HCT116 (cell line): Measurements from ENCODE around the gene DCLRE1C. TPM values are rescaled to one million over a fixed set of nuclear protein-coding genes. Genes with fewer than 3 reads are reported as not detected.
A peak's percentile ranks its signal among the peaks of the same experiment; 100 is the strongest.

Source experiments
- ATAC-seq: fragments of 200-7000 bp; cut with Tn5 transposase; 2 replicates; pipeline ENCODE4 v1.9.1; 2020; ENCODE audit warnings: mild to moderate bottlenecking, moderate library complexity
- BruUV-seq: library from RNA; stranded (reverse); fragments of 400-500 nt; replicated peaks from 2 replicates; lab custom pipeline; 2021; lab: Mats Ljungman, UMichigan
- CTCF ChIA-PET: fragments of 300-600 bp; sonication (Branson Sonifier 250); formaldehyde crosslinking; loops from one replicate; lab custom pipeline; 2021; ENCODE audit warnings: antibody characterized with exemption; lab: Charles Lee
- POLR2A ChIA-PET: fragments of 300-600, 350-600 bp; sonication (Branson Sonifier 250); formaldehyde crosslinking; loops from one replicate; lab custom pipeline; 2021; ENCODE audit warnings: antibody characterized with exemption; lab: Charles Lee
- RAD21 ChIA-PET, 2 experiments: fragments of 300-600 bp; sonication (Branson Sonifier 250); formaldehyde crosslinking; loops; one replicate each; lab custom pipeline; 2023; ENCODE audit warnings: low total read pairs in 2 of 2; ENCODE audit not compliant: uncharacterized antibody in 2 of 2, unreplicated experiment in 2 of 2, low non-redundant PET in 1 of 2; lab: Charles Lee
- DNase-seq: peaks from one replicate; pipeline ENCODE4 v3.0.0-alpha.2; 2010; ENCODE audit warnings: low read depth, low spot score
- H2AFZ ChIP-seq: fragments of 200-600 bp; shearing (Covaris generic), sonication (generic); 2 replicates; pipeline ENCODE4 v1.6.1; 2017; ENCODE audit warnings: low read depth, mixed run types, mixed read lengths, antibody characterized with exemption, low read length; ENCODE audit not compliant: poor library complexity, severe bottlenecking
- H3K27ac ChIP-seq: 2 replicates; pipeline ENCODE4 v1.5.1; 2012; ENCODE audit warnings: low read depth, low read length
- H3K27me3 ChIP-seq: fragments of 200-600 bp; sonication (generic); 2 replicates; pipeline ENCODE4 v1.6.1; 2016; ENCODE audit warnings: mixed run types, low read length, mixed read lengths; ENCODE audit not compliant: insufficient read depth
- H3K36me3 ChIP-seq, 2 experiments: fragments of 200-500 bp in 1 of 2; fragments of 200-600 bp in 1 of 2; sonication (Bioruptor generic) in 1 of 2; sonication (generic) in 1 of 2; 2 replicates each; pipeline versions ENCODE4 v1.5.1 to v1.6.1; 2014 to 2016; ENCODE audit warnings: low read length in 2 of 2, inconsistent platforms in 1 of 2, mixed read lengths in 1 of 2, mixed run types in 1 of 2; ENCODE audit not compliant: insufficient read depth in 2 of 2, control insufficient read depth in 1 of 2
- H3K4me1 ChIP-seq, 2 experiments: fragments of 200-600 bp in 1 of 2; sonication (generic) in 1 of 2; 2 replicates each; pipeline versions ENCODE4 v1.5.1 to v1.6.1; 2012 to 2017; ENCODE audit warnings: low read length in 2 of 2, inconsistent platforms in 1 of 2, mild to moderate bottlenecking in 1 of 2, mixed read lengths in 1 of 2, mixed run types in 1 of 2, moderate library complexity in 1 of 2; ENCODE audit not compliant: insufficient read depth in 2 of 2, control insufficient read depth in 1 of 2
- H3K4me2 ChIP-seq: fragments of 200-600 bp; sonication (generic); 2 replicates; pipeline ENCODE4 v1.6.1; 2017; ENCODE audit warnings: mixed run types, low read length, mixed read lengths
- H3K4me3 ChIP-seq, 2 experiments: fragments of 200-600 bp in 1 of 2; sonication (generic) in 1 of 2; replicated peaks in 1 of 2; 2 replicates each; pipeline ENCODE4 v1.5.1; 2011 to 2016; ENCODE audit warnings: low read length in 2 of 2, control low read depth in 1 of 2, low read depth in 1 of 2, mild to moderate bottlenecking in 1 of 2, mixed read lengths in 1 of 2, mixed run types in 1 of 2
- H3K79me2 ChIP-seq: fragments of 200-600 bp; sonication (generic); 2 replicates; pipeline ENCODE4 v1.6.1; 2017; ENCODE audit warnings: mild to moderate bottlenecking, mixed run types, low read length, moderate library complexity, mixed read lengths; ENCODE audit not compliant: insufficient read depth
- H3K9ac ChIP-seq: fragments of 200-600 bp; sonication (generic); 2 replicates; pipeline ENCODE4 v1.6.1; 2016; ENCODE audit warnings: low read length, mixed read lengths
- H3K9me2 ChIP-seq: fragments of 200-600 bp; sonication (generic), shearing (Covaris generic); 2 replicates; pipeline ENCODE4 v1.6.1; 2017; ENCODE audit warnings: mixed run types, mild to moderate bottlenecking, moderate library complexity; ENCODE audit not compliant: insufficient read depth
- H3K9me3 ChIP-seq, 2 experiments: fragments of 200-500 bp in 1 of 2; fragments of 200-600 bp in 1 of 2; sonication (Bioruptor generic) in 1 of 2; sonication (generic) in 1 of 2; 2 replicates each; pipeline ENCODE4 v1.6.1; 2014 to 2017; ENCODE audit warnings: low read length in 2 of 2, mixed read lengths in 2 of 2, inconsistent platforms in 1 of 2, low read depth in 1 of 2, mild to moderate bottlenecking in 1 of 2, mixed run types in 1 of 2, moderate library complexity in 1 of 2; ENCODE audit not compliant: control insufficient read depth in 1 of 2, insufficient read depth in 1 of 2
- H4K20me1 ChIP-seq: fragments of 200-600 bp; sonication (generic), shearing (Covaris generic); 2 replicates; pipeline ENCODE4 v1.6.1; 2017; ENCODE audit warnings: mixed run types, mild to moderate bottlenecking, moderate library complexity; ENCODE audit not compliant: insufficient read depth
- CTCF ChIP-seq, 3 experiments: fragments of 200-600 bp in 1 of 3; sonication (generic) in 1 of 3; IDR thresholded peaks in 2 of 3; conservative IDR thresholded peaks in 1 of 3; 2 replicates each; pipeline ENCODE4 v1.5.1; 2012 to 2017; ENCODE audit warnings: low read depth in 2 of 3, low read length in 2 of 3, antibody characterized with exemption in 1 of 3, borderline replicate concordance in 1 of 3, control low read depth in 1 of 3, mild to moderate bottlenecking in 1 of 3, mixed read lengths in 1 of 3, mixed run types in 1 of 3, moderate library complexity in 1 of 3; ENCODE audit not compliant: insufficient read depth in 1 of 3
- JUND ChIP-seq: IDR thresholded peaks from 2 replicates; pipeline ENCODE4 v1.6.1; 2012
- POLR2AphosphoS5 ChIP-seq: IDR thresholded peaks from 2 replicates; pipeline ENCODE4 v1.6.1; 2011; ENCODE audit warnings: mild to moderate bottlenecking, low read depth, low read length, moderate library complexity
- RAD21 ChIP-seq: IDR thresholded peaks from 2 replicates; pipeline ENCODE4 v1.6.1; 2012; ENCODE audit warnings: low read depth, mild to moderate bottlenecking
- ZFX ChIP-seq: fragments of 450-650 bp; IDR thresholded peaks from 2 replicates; pipeline ENCODE4 v1.6.1; 2017
- ZNF274 ChIP-seq: fragments of 200-500 bp; sonication (Bioruptor generic); IDR thresholded peaks from 2 replicates; pipeline ENCODE4 v1.6.1; 2014; ENCODE audit warnings: mild to moderate bottlenecking, low read depth, low read length, inconsistent platforms
- intact Hi-C: fragments of 100-400 bp; cut with micrococcal nuclease; formaldehyde crosslinking; loops from 2 replicates; pipeline ENCODE4 v1.10.0; 2022
- total RNA-seq: library from RNA; stranded (reverse); gene quantifications from one replicate; pipeline ENCODE4 v1.2.1, GENCODE V29; 2021; ENCODE audit not compliant: unreplicated experiment
- TF ChIP-seq, protein P1 (sequence below): IDR thresholded peaks from 2 replicates; pipeline ENCODE4 v1.6.1; 2012
- TF ChIP-seq, protein P2 (sequence below): IDR thresholded peaks from 2 replicates; pipeline ENCODE4 v1.6.1; 2011; ENCODE audit warnings: mild to moderate bottlenecking, low read length, moderate library complexity; ENCODE audit not compliant: insufficient replicate concordance; ENCODE audit errors: extremely low read depth

The DCLRE1C gene
- total RNA-seq, 1 experiment from 2014 or later, result 14.5 TPM

DNA sequence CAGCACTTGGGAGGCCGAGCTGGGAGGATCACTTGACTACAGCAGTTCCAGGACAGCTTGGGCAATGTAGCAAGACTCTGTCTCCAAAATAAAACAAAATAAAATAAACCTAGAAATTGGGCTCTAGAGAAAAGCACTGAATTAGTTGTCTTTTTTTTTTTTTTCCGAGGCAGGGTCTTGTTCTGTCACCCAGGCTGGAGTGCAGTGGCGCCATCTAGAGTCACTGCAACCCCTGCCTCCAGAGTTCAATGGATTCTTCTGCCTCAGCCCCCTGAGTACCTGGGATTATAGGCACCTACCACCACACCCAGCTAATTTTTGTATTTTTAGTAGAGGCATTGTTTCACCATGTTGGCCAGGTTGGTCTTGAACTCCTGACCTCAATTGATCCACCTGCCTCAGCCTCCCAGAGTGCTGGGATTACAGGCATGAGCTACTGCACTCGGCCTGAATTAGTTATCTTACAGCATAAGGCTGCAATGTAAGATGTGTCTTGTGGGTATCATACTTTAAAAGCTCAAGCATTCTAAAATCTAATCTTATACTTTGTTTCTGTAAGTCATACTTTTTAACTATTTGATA lies 18.1 kb upstream of the DCLRE1C start:
- no TSS peak for BruUV-seq
- Histone ChIP-seq H3K27me3 (no peaks in the 10 kb centered on the region), H3K79me2 (no peaks in the 10 kb centered on the region), H4K20me1 (no peaks in the 10 kb centered on the region), H3K4me1 (no peaks in the 10 kb centered on the region), H3K4me3 (no peak overlapping the region), H2AFZ (peak overlapping the region; percentile 80), H3K27ac (no peak overlapping the region), H3K36me3 (no peaks in the 10 kb centered on the region), H3K9ac (no peak overlapping the region), H3K9me2 (no peaks in the 10 kb centered on the region), H3K4me2 (no peak overlapping the region), H3K9me3 (no peaks in the 10 kb centered on the region)
- TF ChIP-seq JUND (no peak), CTCF (IDR thresholded peaks at IDR 0.05 in 2 of 3, conservative IDR thresholded peaks at IDR 0.05 in 1 of 3; ENCODE audit: borderline replicate concordance in 1 of 3, insufficient read depth in 1 of 3, low read depth in 2 of 3, low read length in 2 of 3) (peak; percentile 35 to 59 (median 59); a peak in 4 of 6 replicates), ZFX (0 out of 2 replicates have a peak, but pooled peaks have one; percentile 18), RAD21 (peak; percentile 57)
- TF ChIP-seq, protein P1, sequence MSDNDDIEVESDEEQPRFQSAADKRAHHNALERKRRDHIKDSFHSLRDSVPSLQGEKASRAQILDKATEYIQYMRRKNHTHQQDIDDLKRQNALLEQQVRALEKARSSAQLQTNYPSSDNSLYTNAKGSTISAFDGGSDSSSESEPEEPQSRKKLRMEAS, result no peak
- intact Hi-C loops, result loop anchor here (5.0 kb wide), 1 partner anchor 475 kb away; no protein-coding TSS in a partner anchor
- RAD21 ChIA-PET, result interaction anchor here in 1 of 2 experiments (0.7 kb wide), 1 partner anchor 111 kb away, joined by 4 read pairs; no protein-coding TSS in a partner anchor
- DNase-seq (no peak), ATAC-seq (peak; percentile 83)
- POLR2A ChIA-PET, result interaction anchor here (0.7 kb wide), 1 partner anchor 10 kb away, joined by 3 read pairs; no protein-coding TSS in a partner anchor
- CTCF ChIA-PET, result interaction anchor here (0.6 to 1.5 kb wide), 6 partner anchors 10 to 435 kb away, joined by 3 to 6 read pairs (median 3); partner anchors contain the start of gene MEIG1

DNA sequence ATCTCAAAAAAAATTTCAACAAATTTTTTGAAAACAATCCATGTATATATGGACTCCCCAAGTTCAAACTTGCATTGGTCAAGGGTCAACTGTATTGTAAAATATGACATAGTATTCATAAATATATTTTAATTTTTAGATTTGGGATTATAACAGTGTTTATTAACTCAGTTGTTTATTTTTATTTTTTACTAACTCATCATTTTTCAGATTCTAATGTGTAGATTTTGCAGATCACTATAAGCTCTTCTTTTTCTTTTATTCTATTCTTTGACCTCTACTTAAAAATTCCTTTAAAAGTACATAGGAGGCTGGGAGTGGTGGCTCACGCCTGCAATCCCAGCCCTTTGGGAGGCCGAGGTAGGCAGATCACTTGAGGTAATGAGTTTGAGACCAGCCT lies 14.0 kb upstream of the DCLRE1C start:
- Histone ChIP-seq H4K20me1 (no peaks in the 10 kb centered on the region), H3K9ac (no peak overlapping the region), H3K4me3 (no peak overlapping the region), H3K27ac (no peak overlapping the region), H3K36me3 (no peaks in the 10 kb centered on the region), H3K27me3 (no peaks in the 10 kb centered on the region), H3K4me2 (no peak overlapping the region), H3K4me1 (no peaks in the 10 kb centered on the region), H3K9me3 (no peaks in the 10 kb centered on the region), H3K9me2 (no peaks in the 10 kb centered on the region), H3K79me2 (no peaks in the 10 kb centered on the region), H2AFZ (no peak overlapping the region)
- CTCF ChIA-PET, result no interaction called here
- no peak for ATAC-seq
- intact Hi-C loops, result no loop called here
- DNase-seq, result no peak
- POLR2A ChIA-PET, result no interaction called here
- RAD21 ChIA-PET, result no interaction called here
- BruUV-seq, result no TSS peak
- TF ChIP-seq ZFX, result no peak
- TF ChIP-seq, protein P1, result no peak
- no peak for TF ChIP-seq POLR2AphosphoS5
- TF ChIP-seq CTCF (IDR thresholded peaks at IDR 0.05 in 2 of 3, conservative IDR thresholded peaks at IDR 0.05 in 1 of 3; ENCODE audit: borderline replicate concordance in 1 of 3, insufficient read depth in 1 of 3, low read depth in 2 of 3, low read length in 2 of 3), result no peak
- TF ChIP-seq, protein P2, sequence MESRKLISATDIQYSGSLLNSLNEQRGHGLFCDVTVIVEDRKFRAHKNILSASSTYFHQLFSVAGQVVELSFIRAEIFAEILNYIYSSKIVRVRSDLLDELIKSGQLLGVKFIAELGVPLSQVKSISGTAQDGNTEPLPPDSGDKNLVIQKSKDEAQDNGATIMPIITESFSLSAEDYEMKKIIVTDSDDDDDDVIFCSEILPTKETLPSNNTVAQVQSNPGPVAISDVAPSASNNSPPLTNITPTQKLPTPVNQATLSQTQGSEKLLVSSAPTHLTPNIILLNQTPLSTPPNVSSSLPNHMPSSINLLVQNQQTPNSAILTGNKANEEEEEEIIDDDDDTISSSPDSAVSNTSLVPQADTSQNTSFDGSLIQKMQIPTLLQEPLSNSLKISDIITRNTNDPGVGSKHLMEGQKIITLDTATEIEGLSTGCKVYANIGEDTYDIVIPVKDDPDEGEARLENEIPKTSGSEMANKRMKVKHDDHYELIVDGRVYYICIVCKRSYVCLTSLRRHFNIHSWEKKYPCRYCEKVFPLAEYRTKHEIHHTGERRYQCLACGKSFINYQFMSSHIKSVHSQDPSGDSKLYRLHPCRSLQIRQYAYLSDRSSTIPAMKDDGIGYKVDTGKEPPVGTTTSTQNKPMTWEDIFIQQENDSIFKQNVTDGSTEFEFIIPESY, result no peak
- no peak for TF ChIP-seq ZNF274
